Stimulated activated CD4-positive, alpha-beta T cell treated with anti-CD3 and anti-CD28 coated beads, Interleukin-12 subunit alpha, Interleukin-12 subunit beta, amount 100 ng/mL, for 4 hours (primary cell): Measurements from ENCODE around the gene CFAP157.
"Not testable (repeated sequence)": the region's sequence is repeated elsewhere in the genome, so short reads cannot be mapped to it uniquely, and the experiment has no call there.

Experiments
- DNase-seq: peaks from one replicate; pipeline ENCODE4 v3.0.0-alpha.2; 2020

Gene CFAP157

DNA sequence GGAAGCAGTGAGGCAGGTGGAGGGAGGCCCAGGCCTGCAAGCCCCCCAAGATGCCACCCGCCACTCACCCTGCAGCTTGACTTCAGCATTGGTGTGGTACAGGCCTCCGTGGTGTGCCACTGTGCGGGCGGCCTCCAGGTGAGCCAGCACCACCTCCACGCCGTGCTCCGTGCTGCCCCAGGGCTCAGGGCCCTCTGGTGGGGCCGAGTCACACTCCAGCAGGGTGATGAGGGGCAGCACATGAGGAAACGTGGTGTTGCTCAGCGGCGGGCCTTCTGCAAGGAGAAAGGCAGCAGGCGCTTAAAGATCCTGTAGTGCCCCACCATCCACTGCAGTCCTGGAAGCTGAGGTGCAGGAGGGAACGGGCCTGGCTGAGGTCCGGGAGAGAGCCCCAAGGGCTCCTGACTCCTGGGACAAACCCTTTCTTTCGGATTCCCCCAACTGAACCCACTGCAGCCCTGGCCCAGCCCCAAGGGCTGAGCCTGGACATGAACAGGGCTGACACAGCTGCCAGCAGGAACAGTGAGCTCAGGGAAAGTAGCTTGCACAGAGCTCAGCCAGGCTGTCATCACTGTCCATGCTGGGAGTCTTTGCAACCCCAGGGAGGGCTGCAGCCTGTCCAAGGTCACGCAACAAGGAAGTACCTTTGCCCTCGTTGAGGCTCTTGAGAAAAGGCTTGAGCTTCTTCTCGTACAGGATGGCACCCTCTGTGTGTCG is 33.0 kb downstream of the CFAP157 start:
- no peak for DNase-seq

DNA sequence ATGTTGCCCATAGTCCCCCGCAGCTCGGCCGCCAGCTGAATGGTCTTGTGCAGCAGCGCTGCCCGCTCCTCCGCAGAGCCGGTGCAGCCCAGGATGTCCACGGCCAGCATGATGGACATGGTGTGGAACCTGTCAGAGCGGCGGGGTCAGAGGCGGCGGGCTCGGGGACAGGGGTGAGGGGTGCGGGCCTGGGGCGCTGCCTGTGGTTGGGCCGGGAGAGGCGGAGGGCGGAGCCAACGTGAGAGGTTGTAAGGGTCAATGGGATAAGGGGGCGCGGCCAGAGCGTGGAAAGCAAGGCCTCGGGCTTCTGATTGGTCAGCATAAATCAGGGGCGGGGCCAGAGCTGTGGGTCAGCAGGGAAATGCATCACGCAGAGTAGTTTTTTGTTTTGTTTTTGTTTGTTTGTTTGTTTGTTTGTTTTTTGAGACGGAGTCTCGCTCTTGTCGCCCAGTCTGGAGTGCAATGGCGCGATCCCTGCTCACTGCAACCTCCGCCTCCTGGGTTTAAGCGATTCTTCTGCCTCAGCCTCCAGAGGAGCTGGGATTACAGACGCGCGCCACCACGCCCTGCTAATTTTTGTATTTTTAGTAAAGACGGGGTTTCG is 35.1 kb downstream of the CFAP157 start:
- DNase-seq = no peak

GRCh38 chr9:127742435-127743088 is 35.8 kb downstream of the CFAP157 start:
- DNase-seq = no peak

DNA sequence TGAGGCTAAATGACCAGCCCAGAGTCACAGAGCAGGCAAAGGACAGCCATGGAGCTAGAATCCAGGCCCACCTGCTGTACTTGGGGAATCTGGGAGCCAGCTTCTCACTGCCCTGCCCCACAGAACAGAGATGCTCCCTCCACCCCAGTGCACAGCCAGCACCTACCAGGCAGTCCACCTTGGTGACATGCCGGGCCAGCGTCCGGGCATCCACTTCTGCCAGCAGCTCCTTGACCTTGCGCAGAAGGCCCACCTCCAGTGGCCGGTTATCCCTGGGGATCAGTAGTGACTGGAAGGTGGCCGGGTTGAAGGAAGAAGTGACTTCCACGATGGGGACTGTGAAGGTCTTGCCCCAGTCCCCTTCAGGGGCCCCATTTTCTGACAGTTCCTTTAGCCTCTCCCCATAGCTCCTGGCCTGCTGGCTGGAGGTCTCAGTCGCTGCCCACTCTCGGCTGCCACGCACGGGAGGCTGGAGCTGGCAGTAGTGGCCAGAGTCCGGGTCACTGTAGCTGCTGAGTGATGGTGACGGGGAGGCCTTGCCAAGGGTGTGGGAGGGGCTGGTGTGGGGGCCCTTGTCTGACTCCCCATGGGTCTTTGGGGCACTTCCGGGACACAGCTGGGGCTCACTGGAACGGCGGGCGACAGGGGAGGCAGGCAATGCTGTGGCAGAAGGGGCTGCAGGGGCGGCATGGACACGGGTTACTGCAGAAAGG is 37.8 kb downstream of the CFAP157 start:
- DNase-seq = no peak

DNA sequence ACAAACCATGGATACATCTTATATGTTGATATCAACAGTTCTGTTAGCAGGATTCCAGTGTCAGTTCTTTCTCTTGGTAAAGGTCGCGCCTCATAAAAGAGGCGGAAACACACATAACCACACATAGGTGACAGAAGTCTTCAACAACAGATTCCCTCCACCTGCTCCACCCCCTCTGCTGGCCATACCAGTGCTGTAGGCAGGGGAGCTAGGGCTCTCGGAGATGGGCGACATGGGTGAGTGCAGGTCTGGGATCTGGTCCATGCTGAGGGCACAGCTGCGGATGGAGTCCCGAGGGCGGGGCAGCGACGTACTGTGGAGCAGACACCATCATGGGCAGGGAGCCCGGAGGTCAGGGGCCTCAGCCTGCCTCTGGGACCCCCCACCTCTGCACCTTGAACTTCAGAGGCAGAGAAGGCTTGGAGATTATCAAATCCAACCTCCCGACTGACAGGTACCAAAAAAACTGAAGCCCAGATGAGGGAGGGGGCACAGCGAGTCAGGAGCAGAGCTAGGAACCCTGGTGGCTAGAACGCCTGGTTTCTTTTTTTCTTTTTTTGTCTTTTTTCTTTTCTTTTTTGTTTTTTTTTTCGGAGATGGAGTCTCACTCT is 40.3 kb downstream of the CFAP157 start:
- no peak for DNase-seq

DNA sequence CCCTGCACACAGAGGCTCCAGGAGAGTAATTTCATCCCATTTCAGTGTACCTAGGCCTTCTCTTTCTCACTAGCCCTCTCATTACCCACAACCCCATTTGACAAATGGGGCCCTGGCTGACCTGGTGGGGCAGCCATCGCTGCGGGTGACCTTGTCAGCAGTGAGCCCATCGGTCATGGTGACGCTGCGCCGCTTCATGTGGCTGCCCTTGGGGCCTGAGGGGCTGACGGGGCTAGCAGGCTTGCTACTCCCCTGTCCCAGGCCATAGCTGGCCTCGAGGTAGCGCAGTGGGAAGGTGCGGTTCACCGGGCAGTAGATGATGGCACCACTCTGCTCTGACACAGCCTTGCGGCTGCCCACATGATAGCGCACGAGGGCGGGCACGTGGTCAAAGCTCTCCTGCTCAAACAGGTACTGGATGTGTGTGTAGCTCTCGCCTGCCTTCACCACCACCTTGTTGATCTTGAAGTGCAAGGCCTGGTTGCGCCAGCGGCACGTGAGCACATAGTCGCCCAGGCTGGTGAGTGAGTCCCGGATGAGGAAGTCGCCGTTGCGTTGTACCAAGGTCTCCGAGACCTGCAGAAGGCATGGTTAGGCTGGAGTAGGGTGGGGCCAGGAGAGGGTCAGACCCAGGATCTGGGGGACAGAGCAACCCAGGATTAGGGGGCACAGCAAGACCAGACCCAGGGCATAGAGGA is 42.5 kb downstream of the CFAP157 start:
- no peak for DNase-seq

GRCh38 chr9:127751269-127752054 is 44.7 kb downstream of the CFAP157 start:
- DNase-seq = no peak

- no peak for DNase-seq
Observed at GRCh38 chr9:127753148-127753547, 46.4 kb downstream of the CFAP157 start.

- DNase-seq = no peak
Observed at GRCh38 chr9:127753622-127754021, 46.8 kb downstream of the CFAP157 start.

DNA sequence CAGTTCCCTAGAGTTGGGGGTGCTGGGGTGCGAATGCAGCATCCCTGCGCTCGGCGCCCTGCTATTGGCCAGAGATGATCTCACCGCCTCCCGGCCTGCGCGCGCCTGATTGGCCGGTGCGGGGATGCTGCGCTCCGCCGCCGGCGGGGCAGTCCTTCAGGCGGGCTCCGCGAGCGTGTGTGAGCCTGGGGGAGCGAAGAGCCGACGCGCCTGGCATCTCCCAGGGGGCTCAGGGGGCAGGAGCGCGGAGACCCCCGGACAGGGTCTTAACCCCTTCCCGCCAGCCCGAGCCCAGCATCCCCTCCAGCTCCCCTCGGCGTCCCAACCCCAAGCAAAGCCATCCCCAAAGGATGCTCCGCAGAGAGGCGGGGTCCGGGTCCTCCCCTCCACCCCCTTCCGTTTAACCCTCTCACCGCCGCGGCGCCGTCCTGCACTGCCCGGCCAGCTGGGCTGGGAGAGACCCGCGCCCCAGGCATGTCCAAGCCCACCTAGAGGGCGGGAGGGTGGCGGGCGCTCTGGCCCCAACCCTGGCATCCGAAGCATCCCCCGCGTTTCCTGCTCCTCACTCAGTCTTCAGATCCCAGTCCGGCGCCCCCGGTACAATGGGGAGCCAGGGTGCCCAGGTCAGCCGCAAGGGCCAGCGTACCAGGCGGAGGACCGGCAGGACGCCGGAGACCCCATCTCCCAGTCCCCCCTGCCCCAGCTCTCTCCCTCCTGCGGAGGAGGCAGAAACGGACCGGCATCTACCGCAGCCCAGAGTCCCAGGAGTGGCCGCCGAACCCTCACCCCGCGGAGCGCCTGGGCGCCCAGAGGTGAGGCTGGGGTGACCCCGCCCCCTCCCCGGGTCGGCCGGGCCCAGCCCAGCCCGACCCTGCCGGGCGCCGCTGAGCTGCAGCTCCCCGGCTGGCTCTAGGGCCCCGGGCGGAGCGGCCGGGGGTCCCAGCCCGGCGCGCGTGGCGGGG is 47.6 kb downstream of the CFAP157 start:
- DNase-seq = no peak

DNA sequence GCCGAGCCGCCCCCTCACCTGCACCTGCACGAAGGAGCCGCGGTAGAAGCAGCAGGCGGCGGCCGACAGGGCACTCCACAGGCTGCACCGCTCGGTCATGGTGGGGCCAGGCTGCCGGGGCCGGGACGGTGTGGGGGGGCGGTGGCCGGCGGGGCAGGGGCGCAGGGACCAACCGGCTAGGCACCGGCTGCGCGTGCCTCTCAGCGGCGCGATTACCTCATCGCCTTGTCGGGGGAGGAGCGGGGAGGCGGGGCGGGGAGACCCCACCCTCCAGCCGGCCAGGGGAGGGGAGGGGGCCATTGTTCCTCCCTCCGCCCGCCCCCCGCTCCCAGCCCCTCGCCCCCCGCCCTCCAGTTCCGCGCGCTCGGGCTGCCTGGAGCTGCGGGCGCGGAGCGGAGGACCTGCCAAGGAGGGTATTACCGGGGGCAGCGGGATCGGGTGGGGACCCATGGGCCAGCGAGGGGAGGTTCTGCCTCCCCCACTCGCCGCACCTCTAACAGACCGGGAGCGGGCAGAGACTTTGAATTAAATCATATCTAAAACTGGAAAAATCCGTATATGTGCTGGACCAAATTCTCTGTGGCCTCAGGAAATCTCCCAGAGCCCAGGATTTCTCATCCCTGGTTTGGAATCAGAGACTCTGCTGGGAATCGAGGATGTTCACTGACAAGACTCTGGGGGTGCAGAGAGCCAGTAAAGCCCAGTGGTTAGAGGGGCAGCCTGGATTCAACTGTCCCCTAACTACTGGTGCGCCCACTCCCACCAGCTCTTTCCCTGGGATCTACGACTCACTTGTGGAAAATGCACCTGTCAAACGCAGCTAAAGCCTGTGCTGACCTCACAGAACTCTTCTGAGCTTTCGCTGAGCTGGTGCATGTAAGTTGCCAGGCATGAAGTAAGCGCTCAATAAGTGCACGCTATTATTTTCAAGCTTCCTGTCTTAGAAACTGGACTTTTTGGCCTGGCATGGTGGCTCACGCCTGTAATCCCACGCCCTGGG is 48.6 kb downstream of the CFAP157 start:
- DNase-seq = no peak

- no peak for DNase-seq
Observed at GRCh38 chr9:127756233-127756632, 49.4 kb downstream of the CFAP157 start.

DNA sequence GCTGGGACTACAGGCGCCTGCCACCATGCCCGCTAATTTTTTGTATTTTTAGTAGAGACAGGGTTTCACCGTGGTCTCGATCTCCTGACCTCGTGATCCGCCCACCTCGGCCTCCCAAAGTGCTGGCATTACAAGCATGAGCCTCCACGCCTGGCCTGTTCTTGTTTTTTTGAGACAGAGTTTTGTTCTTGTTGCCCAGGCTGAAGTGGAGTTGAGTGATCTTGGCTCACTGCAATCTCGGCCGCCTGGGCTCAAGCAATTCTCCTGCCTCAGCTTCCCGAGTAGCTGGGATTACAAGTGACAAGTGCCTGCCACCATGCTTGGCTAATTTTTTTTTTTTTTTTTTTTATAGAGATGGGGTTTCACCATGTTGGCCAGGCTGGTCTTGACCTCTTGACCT is 50.0 kb downstream of the CFAP157 start:
- not testable (repeated sequence) for DNase-seq

GRCh38 chr9:127758843-127759242 is 52.1 kb downstream of the CFAP157 start:
- DNase-seq = no peak

GRCh38 chr9:127761061-127761460 is 54.3 kb downstream of the CFAP157 start:
- no peak for DNase-seq

DNA sequence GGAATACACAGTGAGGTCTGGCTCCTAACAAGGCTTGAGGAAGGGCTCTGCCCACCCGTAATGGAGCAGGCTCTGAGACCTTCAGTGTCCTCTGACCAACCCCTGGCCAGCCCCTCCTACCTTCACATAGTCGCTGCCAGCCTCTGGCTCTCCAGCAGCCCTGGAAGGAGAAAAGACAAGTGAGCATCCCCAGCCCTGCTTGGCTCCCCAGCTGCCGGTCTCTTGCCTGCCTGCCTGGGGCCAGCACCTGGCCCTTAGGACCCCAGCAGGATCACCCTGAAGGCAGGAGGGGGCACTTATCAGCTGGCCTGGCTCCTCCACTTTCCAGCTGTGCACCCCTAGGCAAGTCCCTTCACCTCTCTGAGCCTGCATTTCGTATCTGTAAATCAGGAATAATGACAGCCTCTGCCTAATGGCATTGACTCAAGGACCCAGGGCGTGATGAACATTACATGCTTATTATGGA is 54.7 kb downstream of the CFAP157 start:
- no peak for DNase-seq

GRCh38 chr9:127762111-127762676 is 55.4 kb downstream of the CFAP157 start:
- DNase-seq = no peak

GRCh38 chr9:127763918-127764384 is 57.2 kb downstream of the CFAP157 start:
- DNase-seq = no peak

DNA sequence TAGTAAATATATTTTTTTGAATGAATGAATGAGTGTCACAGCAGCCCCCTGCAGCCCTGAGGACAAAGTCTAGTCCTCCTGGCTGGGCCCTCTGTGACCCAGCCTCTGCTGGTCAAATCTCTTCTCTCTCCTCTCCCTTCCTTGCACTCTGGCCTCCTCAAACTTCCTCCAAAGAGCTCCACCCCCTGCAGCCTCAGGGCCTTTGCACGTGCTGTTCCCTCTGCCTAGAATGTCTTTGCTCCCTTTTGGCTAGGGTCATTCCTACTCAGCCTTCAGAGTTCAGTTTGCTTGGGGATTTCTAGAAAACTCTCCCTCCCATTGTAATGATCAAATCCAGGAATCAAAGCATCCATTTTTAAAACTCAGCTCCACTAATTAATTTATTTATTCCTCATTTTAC is 58.6 kb downstream of the CFAP157 start:
- DNase-seq = no peak
